Endothelial cell of umbilical vein (primary cell): ENCODE measurements around the gene DAZL. TPM values are rescaled to one million over a fixed set of nuclear protein-coding genes. Genes with fewer than 3 reads are reported as not detected.

ENCODE experiments used
- BruUV-seq: library from RNA; stranded (reverse); fragments of 400-500 nt; replicated peaks from 2 replicates; lab custom pipeline; 2021; lab: Mats Ljungman, UMichigan
- CTCF ChIA-PET: fragments of 300-600, 350-600 bp; sonication (Branson Sonifier 250); formaldehyde crosslinking; loops from one replicate; lab custom pipeline; 2021; ENCODE audit warnings: antibody characterized with exemption, inconsistent platforms; lab: Charles Lee
- POLR2A ChIA-PET: fragments of 300-600, 350-600 bp; sonication (Branson Sonifier 250); formaldehyde crosslinking; loops from one replicate; lab custom pipeline; 2021; ENCODE audit warnings: antibody characterized with exemption, inconsistent platforms; lab: Charles Lee
- DNase-seq: peaks from one replicate; pipeline ENCODE4 v3.0.0-alpha.2; 2011; ENCODE audit warnings: low read depth, low spot score
- FAIRE-seq: peaks from 2 replicates; lab custom pipeline; 2011; peaks lifted over from hg19 to GRCh38; lab: Jason Lieb, UNC
- H2AFZ ChIP-seq: 2 replicates; pipeline ENCODE4 v1.6.0; 2012; ENCODE audit warnings: low read depth, low read length, control low read depth, inconsistent platforms
- H3K27ac ChIP-seq: 2 replicates; pipeline ENCODE4 v1.5.1; 2011; ENCODE audit warnings: low read depth, mild to moderate bottlenecking, control low read depth, low read length, moderate library complexity; ENCODE audit not compliant: insufficient read depth
- H3K27me3 ChIP-seq, 2 experiments: 2 replicates each; pipeline versions ENCODE4 v1.6.0 to v1.6.1; 2011; ENCODE audit warnings: low read length in 2 of 2, mixed read lengths in 1 of 2; ENCODE audit not compliant: control insufficient read depth in 2 of 2, insufficient read depth in 2 of 2
- H3K36me3 ChIP-seq, 2 experiments: 2 replicates in 1 of 2; 3 replicates in 1 of 2; pipeline ENCODE4 v1.5.1; 2011; ENCODE audit warnings: low read length in 2 of 2, mild to moderate bottlenecking in 1 of 2, moderate library complexity in 1 of 2; ENCODE audit not compliant: control insufficient read depth in 2 of 2, insufficient read depth in 2 of 2; ENCODE audit errors: extremely low read depth in 1 of 2
- H3K4me1 ChIP-seq: 3 replicates; pipeline ENCODE4 v1.5.1; 2011; ENCODE audit warnings: mild to moderate bottlenecking, low read length; ENCODE audit not compliant: control insufficient read depth, insufficient read depth; ENCODE audit errors: extremely low read depth
- H3K4me2 ChIP-seq: 2 replicates; pipeline ENCODE4 v1.6.1; 2011; ENCODE audit warnings: low read length, control low read depth, mixed read lengths; ENCODE audit not compliant: insufficient read depth
- H3K4me3 ChIP-seq, 3 experiments: fragments of 200-600 bp in 1 of 3; sonication (generic), shearing (Covaris generic) in 1 of 3; replicated peaks in 1 of 3; 2 replicates each; pipeline ENCODE4 v1.5.1; 2011 to 2016; ENCODE audit warnings: control low read depth in 3 of 3, low read length in 3 of 3, mild to moderate bottlenecking in 2 of 3, inconsistent platforms in 1 of 3, low read depth in 1 of 3, moderate library complexity in 1 of 3; ENCODE audit not compliant: insufficient read depth in 1 of 3
- H3K79me2 ChIP-seq: 2 replicates; pipeline ENCODE4 v1.6.0; 2012; ENCODE audit warnings: low read length, inconsistent platforms; ENCODE audit not compliant: control insufficient read depth, insufficient read depth
- H3K9ac ChIP-seq: replicated peaks from 2 replicates; pipeline ENCODE3; 2011; ENCODE audit warnings: low read length, control low read depth; ENCODE audit not compliant: insufficient read depth; ENCODE audit errors: extremely low read depth
- H3K9me1 ChIP-seq: replicated peaks from 3 replicates; pipeline ENCODE4 v1.6.0; 2011; ENCODE audit warnings: mild to moderate bottlenecking, low read length; ENCODE audit not compliant: control insufficient read depth, insufficient read depth; ENCODE audit errors: extremely low read depth
- H3K9me3 ChIP-seq: replicated peaks from 2 replicates; pipeline ENCODE4 v1.5.1; 2012; ENCODE audit warnings: low read length, inconsistent platforms; ENCODE audit not compliant: control insufficient read depth, insufficient read depth
- H4K20me1 ChIP-seq: replicated peaks from 2 replicates; pipeline ENCODE3; 2011; ENCODE audit warnings: mild to moderate bottlenecking, low read length; ENCODE audit not compliant: control insufficient read depth, insufficient read depth; ENCODE audit errors: extremely low read depth
- CTCF ChIP-seq, 2 donors: IDR thresholded peaks; 1 replicate in 1 of 2; 2 replicates in 1 of 2; pipeline ENCODE4 v1.5.1; 2011; ENCODE audit warnings: low read length in 2 of 2, mild to moderate bottlenecking in 2 of 2, moderate library complexity in 2 of 2, control low read depth in 1 of 2, inconsistent platforms in 1 of 2, low read depth in 1 of 2; ENCODE audit not compliant: insufficient read depth in 1 of 2; ENCODE audit errors: extremely low read depth in 1 of 2
- EZH2 ChIP-seq: IDR thresholded peaks from 2 replicates; pipeline ENCODE4 v1.6.1; 2012; ENCODE audit warnings: borderline replicate concordance, low read depth, mild to moderate bottlenecking, moderate library complexity, low read length, inconsistent platforms; ENCODE audit not compliant: severe bottlenecking
- FOS ChIP-seq: IDR thresholded peaks from 2 replicates; pipeline ENCODE4 v1.6.1; 2011; ENCODE audit warnings: mild to moderate bottlenecking, low read length, moderate library complexity, borderline replicate concordance; ENCODE audit not compliant: insufficient read depth
- GATA2 ChIP-seq: IDR thresholded peaks from 2 replicates; pipeline ENCODE4 v1.7.0; 2011; ENCODE audit warnings: low read depth, mild to moderate bottlenecking, moderate library complexity, mixed read lengths, low read length; ENCODE audit not compliant: insufficient read length, insufficient read depth
- JUN ChIP-seq: IDR thresholded peaks from 2 replicates; pipeline ENCODE4 v1.6.1; 2011; ENCODE audit warnings: borderline replicate concordance, low read depth; ENCODE audit not compliant: insufficient read length, insufficient read depth
- MAX ChIP-seq: IDR thresholded peaks from 2 replicates; pipeline ENCODE4 v1.6.1; 2011; ENCODE audit not compliant: insufficient read depth, insufficient read length
- MYC ChIP-seq: IDR thresholded peaks from one replicate; pipeline ENCODE4 v1.6.1; 2011; ENCODE audit warnings: mild to moderate bottlenecking, low read depth, low read length
- POLR2A ChIP-seq: IDR thresholded peaks from 2 replicates; pipeline ENCODE4 v1.6.1; 2012; ENCODE audit warnings: low read depth, mild to moderate bottlenecking, control low read depth, low read length
- POLR2AphosphoS5 ChIP-seq: IDR thresholded peaks from 2 replicates; pipeline ENCODE4 v1.6.1; 2012; ENCODE audit warnings: low read depth, mild to moderate bottlenecking, control low read depth, low read length, moderate library complexity; ENCODE audit not compliant: insufficient read depth
- dilution Hi-C: fragments of 300-500 bp; cut with MboI; formaldehyde crosslinking; loops from one replicate; pipeline ENCODE4 v1.15.0; 2019; ENCODE audit warnings: low sequenced_read_pairs; ENCODE audit not compliant: extremely low pct_ligation_motif_present
- intact Hi-C: fragments of 100-400 bp; cut with micrococcal nuclease; formaldehyde crosslinking; loops from one replicate; pipeline ENCODE4 v1.10.0; 2022
- polyA plus RNA-seq, 4 experiments: library from polyadenylated mRNA; depleted of rRNA in 3 of 4; stranded (reverse) in 3 of 4; unstranded in 1 of 4; fragments of >200 nt; gene quantifications; 2 replicates each; pipeline versions ENCODE4 v1.2.1 to v1.2.3, GENCODE V29; 2011 to 2012; ENCODE audit warnings: missing spikeins in 1 of 4
- total RNA-seq: library from RNA; stranded (reverse); gene quantifications from 2 replicates; pipeline ENCODE4 v1.2.3, GENCODE V29; 2021

DAZL gene
- total and polyA plus RNA-seq, 2 donors (not counting 3 experiments of a cell fraction or from before 2014, with no cell fraction given), result not detected

GRCh38 chr3:16589867-16590624 lies 15.2 kb downstream of the DAZL start:
- Histone ChIP-seq H3K9ac (no peak overlapping the region), H3K4me1 (no peaks in the 10 kb centered on the region), H3K27ac (no peak overlapping the region), H3K27me3 (no peaks in the 10 kb centered on the region), H3K9me3 (no peaks in the 10 kb centered on the region), H3K4me3 (no peak overlapping the region), H4K20me1 (no peaks in the 10 kb centered on the region), H2AFZ (no peak overlapping the region), H3K9me1 (no peaks in the 10 kb centered on the region), H3K4me2 (no peak overlapping the region), H3K36me3 (no peaks in the 10 kb centered on the region), H3K79me2 (no peaks in the 10 kb centered on the region)
- intact Hi-C loops, result no loop called here
- POLR2A ChIA-PET, result no interaction called here
- dilution Hi-C loops, result no loop called here
- FAIRE-seq, result no peak
- BruUV-seq, result no TSS peak
- CTCF ChIA-PET, result no interaction called here
- TF ChIP-seq EZH2, result no peak
- DNase-seq, result no peak

GRCh38 chr3:16589120-16589519 lies 16.1 kb downstream of the DAZL start:
- no peak overlapping the region for H3K4me3 ChIP-seq
- no peaks in the 10 kb centered on the region for H3K79me2 ChIP-seq
- H4K20me1 ChIP-seq, result no peaks in the 10 kb centered on the region
- no peaks in the 10 kb centered on the region for H3K27me3 ChIP-seq
- FAIRE-seq, result no peak
- H2AFZ ChIP-seq, result no peak overlapping the region
- H3K9me1 ChIP-seq, result no peaks in the 10 kb centered on the region
- H3K4me2 ChIP-seq, result no peak overlapping the region
- BruUV-seq, result no TSS peak
- TF ChIP-seq POLR2AphosphoS5, result no peak
- TF ChIP-seq MYC, result no peak
- TF ChIP-seq GATA2, result no peak
- no peak for TF ChIP-seq EZH2
- no peak for TF ChIP-seq FOS
- TF ChIP-seq POLR2A, result no peak
- no peak for TF ChIP-seq CTCF (IDR thresholded peaks at IDR 0.05; ENCODE audit: extremely low read depth in 1 of 2, insufficient read depth in 1 of 2, low read depth in 1 of 2, low read length in 2 of 2)
- no peak for TF ChIP-seq MAX
- no peak for TF ChIP-seq JUN
- ChIA-PET POLR2A (no interaction called here), CTCF (interaction anchor here (3.4 kb wide), 1 partner anchor 299 kb away, joined by 12 read pairs; no protein-coding TSS in a partner anchor)
- intact Hi-C loops (no loop called here), dilution Hi-C loops (no loop called here)
- H3K9me3 ChIP-seq, result no peaks in the 10 kb centered on the region
- no peaks in the 10 kb centered on the region for H3K4me1 ChIP-seq
- H3K27ac ChIP-seq, result no peak overlapping the region
- H3K9ac ChIP-seq, result no peak overlapping the region
- DNase-seq, result no peak
- H3K36me3 ChIP-seq, result no peaks in the 10 kb centered on the region
